Brain microvascular endothelial cell (primary cell): ENCODE data around the gene SMU1.

ENCODE experiments used
- DNase-seq: peaks from one replicate; pipeline ENCODE4 v3.0.0-alpha.2; 2020
- H3K27ac ChIP-seq: fragments of 250-450 bp; sonication (Bioruptor Pico); 2 replicates; pipeline ENCODE4 v1.5.1; 2020; ENCODE audit warnings: mild to moderate bottlenecking, moderate library complexity
- H3K27me3 ChIP-seq: fragments of 250-450 bp; sonication (Bioruptor Pico); replicated peaks from 2 replicates; pipeline ENCODE4 v1.5.1; 2020; ENCODE audit warnings: mild to moderate bottlenecking
- H3K36me3 ChIP-seq: fragments of 250-450 bp; sonication (Bioruptor Pico); replicated peaks from 2 replicates; pipeline ENCODE4 v1.5.1; 2020; ENCODE audit warnings: mild to moderate bottlenecking
- H3K4me3 ChIP-seq: 2 replicates; pipeline ENCODE4 v1.5.1; 2011; ENCODE audit warnings: low read depth, mild to moderate bottlenecking, control low read depth, low read length, moderate library complexity
- in situ Hi-C: cut with HindIII; loops from 2 replicates; pipeline ENCODE4 v1.10.0; 2017; ENCODE audit warnings: low sequenced_read_pairs, low pct_ligation_motif_present
- TF ChIP-seq, protein P1 (sequence below): IDR thresholded peaks from 2 replicates; pipeline ENCODE4 v1.5.1; 2011; ENCODE audit warnings: low read depth, mild to moderate bottlenecking, moderate library complexity, low read length, control low read depth, inconsistent platforms; ENCODE audit errors: missing control alignments

SMU1 gene

DNA sequence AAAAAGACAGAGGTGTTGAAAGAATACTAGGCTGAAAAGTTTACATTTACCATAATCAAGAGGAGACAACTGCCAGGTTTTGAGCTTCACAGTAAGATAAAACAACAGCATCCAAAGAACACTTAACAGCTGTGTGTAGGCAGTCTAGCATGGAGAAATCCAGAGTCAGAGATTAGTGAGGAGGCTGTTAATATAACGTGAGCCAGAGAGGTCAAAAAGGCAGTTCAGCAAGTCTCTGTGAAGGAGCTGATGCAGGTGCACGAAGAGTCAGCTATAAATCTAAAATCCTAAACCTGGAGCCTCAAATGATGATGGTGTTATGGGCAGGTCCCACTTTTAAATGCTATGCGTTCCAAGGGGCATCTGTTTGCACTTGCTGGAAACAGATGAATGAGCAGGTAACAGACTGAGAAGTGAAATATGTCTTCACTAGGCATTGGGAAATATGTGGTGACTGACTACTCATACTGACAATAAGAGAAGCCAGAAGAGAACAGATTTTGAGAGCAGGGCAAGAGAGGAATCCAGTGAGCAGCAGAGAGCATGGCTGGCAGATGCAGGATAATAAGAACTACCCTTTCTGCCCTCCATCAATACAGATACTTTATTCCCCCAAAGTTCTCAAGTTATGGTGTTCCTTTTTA lies 83.8 kb downstream of the SMU1 start:
- peaks cover 20% of the 10 kb centered on the region for H3K36me3 ChIP-seq
- no peak overlapping the region for H3K4me3 ChIP-seq
- TF ChIP-seq, protein P1, sequence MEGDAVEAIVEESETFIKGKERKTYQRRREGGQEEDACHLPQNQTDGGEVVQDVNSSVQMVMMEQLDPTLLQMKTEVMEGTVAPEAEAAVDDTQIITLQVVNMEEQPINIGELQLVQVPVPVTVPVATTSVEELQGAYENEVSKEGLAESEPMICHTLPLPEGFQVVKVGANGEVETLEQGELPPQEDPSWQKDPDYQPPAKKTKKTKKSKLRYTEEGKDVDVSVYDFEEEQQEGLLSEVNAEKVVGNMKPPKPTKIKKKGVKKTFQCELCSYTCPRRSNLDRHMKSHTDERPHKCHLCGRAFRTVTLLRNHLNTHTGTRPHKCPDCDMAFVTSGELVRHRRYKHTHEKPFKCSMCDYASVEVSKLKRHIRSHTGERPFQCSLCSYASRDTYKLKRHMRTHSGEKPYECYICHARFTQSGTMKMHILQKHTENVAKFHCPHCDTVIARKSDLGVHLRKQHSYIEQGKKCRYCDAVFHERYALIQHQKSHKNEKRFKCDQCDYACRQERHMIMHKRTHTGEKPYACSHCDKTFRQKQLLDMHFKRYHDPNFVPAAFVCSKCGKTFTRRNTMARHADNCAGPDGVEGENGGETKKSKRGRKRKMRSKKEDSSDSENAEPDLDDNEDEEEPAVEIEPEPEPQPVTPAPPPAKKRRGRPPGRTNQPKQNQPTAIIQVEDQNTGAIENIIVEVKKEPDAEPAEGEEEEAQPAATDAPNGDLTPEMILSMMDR = no peak
- in situ Hi-C loops = loop anchor here (25.0 kb wide), 1 partner anchor 430 kb away; the partner anchor contains the start of genes NDUFB6, SMIM27 and TOPORS
- no peak overlapping the region for H3K27ac ChIP-seq
- no peaks in the 10 kb centered on the region for H3K27me3 ChIP-seq
- DNase-seq = no peak

DNA sequence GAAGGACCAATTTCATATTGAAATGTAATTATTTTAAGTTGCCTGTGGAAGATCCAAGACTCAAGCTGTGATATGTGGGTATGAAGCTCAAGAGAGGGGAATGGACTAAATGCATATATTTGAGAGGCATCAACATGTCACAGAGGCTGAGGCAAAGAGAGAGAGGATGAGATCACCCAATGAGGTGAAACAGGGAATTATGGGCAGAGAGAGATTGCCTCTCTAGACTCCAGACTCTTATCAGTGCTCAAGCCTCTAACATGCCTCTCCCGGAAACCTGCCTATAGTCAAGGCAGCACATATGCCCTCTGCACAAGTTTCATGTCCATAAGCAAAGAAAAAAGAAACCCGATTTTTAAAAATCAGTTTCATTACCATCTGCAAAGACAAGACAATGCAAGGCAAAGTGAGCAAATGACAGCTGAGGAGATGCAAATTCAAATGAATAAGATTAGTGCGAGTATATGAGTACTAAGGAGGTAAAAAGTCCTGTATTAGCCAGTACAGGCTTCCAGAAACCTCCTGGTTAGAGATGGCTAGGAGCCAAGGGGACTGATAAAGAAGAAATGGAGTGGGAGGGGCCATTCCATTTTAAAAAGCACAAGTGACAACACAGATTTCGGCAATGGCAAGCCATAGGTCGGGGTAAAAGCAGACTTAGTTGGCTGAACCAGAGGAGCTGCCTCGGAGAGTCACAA lies 84.4 kb downstream of the SMU1 start:
- in situ Hi-C loops = loop anchor here (25.0 kb wide), 1 partner anchor 430 kb away; the partner anchor contains the start of genes NDUFB6, SMIM27 and TOPORS

More for the DNA sequence above, 84.4 kb downstream of the SMU1 start:
- no peak for DNase-seq
- H3K27me3 ChIP-seq = no peaks in the 10 kb centered on the region
- TF ChIP-seq, protein P1 = no peak
- H3K36me3 ChIP-seq = peaks cover 25% of the 10 kb centered on the region
- H3K27ac ChIP-seq = no peak overlapping the region
- H3K4me3 ChIP-seq = no peak overlapping the region
